A549 (cell line): ENCODE measurements around the gene AP1M1.

Source experiments
- CBX8 ChIP-seq: fragments of 200-600 bp; sonication (generic); IDR thresholded peaks from 2 replicates; pipeline ENCODE4 v1.6.1; 2016
- CEBPB ChIP-seq, 2 experiments: fragments of >200 bp in 1 of 2; sonication (Bioruptor Twin) in 1 of 2; formaldehyde crosslinking in 1 of 2; IDR thresholded peaks; 2 replicates each; pipeline ENCODE4 v1.6.1; 2012 to 2016
- CTCF ChIP-seq: fragments of >200 bp; sonication (Bioruptor Twin); formaldehyde crosslinking; IDR thresholded peaks from 3 replicates; pipeline ENCODE4 v1.5.1; 2016
- HOXA7 ChIP-seq: fragments of 250-450 bp; sonication (Bioruptor Pico); IDR thresholded peaks from 2 replicates; pipeline ENCODE4 v1.5.0; 2020; ENCODE audit warnings: mild to moderate bottlenecking, moderate library complexity
- POLR2A ChIP-seq: IDR thresholded peaks from 2 replicates; pipeline ENCODE4 v1.6.1; 2012; ENCODE audit warnings: mild to moderate bottlenecking, low read length

GRCh38 chr19:16227837-16228636 lies 30.3 kb downstream of the AP1M1 start:
- TF ChIP-seq CTCF (no peak), CBX8 (no peak), CEBPB (IDR thresholded peaks at IDR 0.05) (no peak), HOXA7 (no peak), POLR2A (no peak)
